HG03457 (cell line): Measurements from ENCODE around the gene NHLH1.
"Not testable (repeated sequence)": the region's sequence is repeated elsewhere in the genome, so short reads cannot be mapped to it uniquely, and the experiment has no call there.

Experiments
- ATAC-seq: cut with Tn5 transposase; IDR thresholded peaks from one replicate; pipeline ENCODE4 v1.9.1; 2021; ENCODE audit warnings: moderate number of reproducible peaks; ENCODE audit not compliant: unreplicated experiment

Gene NHLH1

GRCh38 chr1:160376525-160377131 is 9.8 kb downstream of the NHLH1 start:
- ATAC-seq, result no peak

GRCh38 chr1:160377585-160378206 is 10.8 kb downstream of the NHLH1 start:
- no peak for ATAC-seq

- ATAC-seq, result not testable (repeated sequence)
Observed at GRCh38 chr1:160384812-160385211, 17.9 kb downstream of the NHLH1 start.

- not testable (repeated sequence) for ATAC-seq
Observed at GRCh38 chr1:160388406-160388805, 21.5 kb downstream of the NHLH1 start.

GRCh38 chr1:160394673-160395072 is 27.8 kb downstream of the NHLH1 start:
- ATAC-seq, result no peak

GRCh38 chr1:160397651-160398050 is 30.8 kb downstream of the NHLH1 start:
- ATAC-seq, result no peak

GRCh38 chr1:160398823-160399222 is 32.0 kb downstream of the NHLH1 start:
- no peak for ATAC-seq

GRCh38 chr1:160399544-160400222 is 32.8 kb downstream of the NHLH1 start:
- no peak for ATAC-seq

- ATAC-seq, result no peak
Observed at GRCh38 chr1:160400223-160400645, 33.4 kb downstream of the NHLH1 start, which contains the start of gene VANGL2. VANGL2 (plus strand) TSS chr1:160400564; CDS start chr1:160415838, 15,274 bp downstream.

GRCh38 chr1:160400646-160401486 is 34.0 kb downstream of the NHLH1 start:
- no peak for ATAC-seq

GRCh38 chr1:160401487-160401805 is 34.6 kb downstream of the NHLH1 start:
- no peak for ATAC-seq

- no peak for ATAC-seq
Observed at GRCh38 chr1:160402001-160402795, 35.3 kb downstream of the NHLH1 start.

- no peak for ATAC-seq
Observed at GRCh38 chr1:160403244-160403643, 36.4 kb downstream of the NHLH1 start.

- ATAC-seq, result no peak
Observed at GRCh38 chr1:160404094-160404493, 37.2 kb downstream of the NHLH1 start.

- ATAC-seq, result no peak
Observed at GRCh38 chr1:160405331-160405877, 38.5 kb downstream of the NHLH1 start.

GRCh38 chr1:160406131-160406968 is 39.5 kb downstream of the NHLH1 start:
- no peak for ATAC-seq

GRCh38 chr1:160407839-160408801 is 41.2 kb downstream of the NHLH1 start:
- ATAC-seq, result no peak

- ATAC-seq, result no peak
Observed at GRCh38 chr1:160408864-160409263, 42.0 kb downstream of the NHLH1 start.
